KBM-7 (cell line): ENCODE results near the gene ASB16.

ENCODE experiments used
- DNase-seq: peaks from one replicate; pipeline ENCODE4 v3.0.0-alpha.2; 2015
- in situ Hi-C: fragments of 300-500 bp; cut with MboI; formaldehyde crosslinking; loops from 2 replicates; pipeline ENCODE4 v1.14.3; 2020; ENCODE audit warnings: low sequenced_read_pairs, low pct_unique_long_range_greater_than_20kb, mixed read lengths

ASB16 gene

GRCh38 chr17:44184212-44184810 lies 13.8 kb downstream of the ASB16 start:
- in situ Hi-C loops, result no loop called here
- DNase-seq, result no peak

- in situ Hi-C loops, result no loop called here
- peak; percentile 99 for DNase-seq
Observed at GRCh38 chr17:44186307-44187130, 16.0 kb downstream of the ASB16 start, which contains the start of gene TMUB2. Gene TMUB2, plus strand, starts transcription at chr17:44186972. Its CDS starts 737 bp downstream, at chr17:44187709.

- no peak for DNase-seq
- in situ Hi-C loops, result no loop called here
Observed at GRCh38 chr17:44187131-44187899, 16.8 kb downstream of the ASB16 start.

GRCh38 chr17:44188576-44189403 lies 18.3 kb downstream of the ASB16 start:
- DNase-seq, result no peak
- in situ Hi-C loops, result no loop called here

- DNase-seq, result no peak
- in situ Hi-C loops, result no loop called here
Observed at GRCh38 chr17:44190481-44190880, 20.0 kb downstream of the ASB16 start.

- DNase-seq, result no peak
- in situ Hi-C loops, result no loop called here
Observed at GRCh38 chr17:44191369-44191768, 20.9 kb downstream of the ASB16 start.

DNA sequence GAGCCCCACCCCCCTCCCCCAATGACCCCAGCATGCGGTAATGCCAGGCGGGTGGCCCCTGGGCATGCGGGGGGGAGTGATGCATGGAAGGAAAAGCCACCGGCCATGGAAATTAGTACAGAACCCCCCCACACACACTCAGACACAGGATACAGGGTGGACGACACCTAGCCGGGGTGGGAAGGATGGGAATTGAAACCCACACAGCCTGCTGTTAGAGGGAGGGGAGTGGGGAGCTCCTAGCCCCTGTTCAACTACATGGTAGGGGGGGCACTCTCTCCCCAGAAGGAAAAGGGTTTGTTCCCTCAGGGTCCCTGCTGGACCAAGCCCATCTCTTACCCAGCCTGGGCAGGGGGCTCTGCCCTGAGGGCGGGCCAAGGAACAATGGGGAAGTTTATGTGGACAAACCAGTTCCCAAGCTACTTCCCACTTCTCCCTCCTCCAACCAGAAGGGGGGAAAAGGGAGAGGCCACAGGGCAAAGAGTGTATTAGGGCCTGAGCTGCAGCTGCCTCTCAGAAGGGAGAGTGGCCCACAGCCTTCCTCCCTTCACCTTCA lies 21.5 kb downstream of the ASB16 start:
- in situ Hi-C loops, result no loop called here
- no peak for DNase-seq

DNA sequence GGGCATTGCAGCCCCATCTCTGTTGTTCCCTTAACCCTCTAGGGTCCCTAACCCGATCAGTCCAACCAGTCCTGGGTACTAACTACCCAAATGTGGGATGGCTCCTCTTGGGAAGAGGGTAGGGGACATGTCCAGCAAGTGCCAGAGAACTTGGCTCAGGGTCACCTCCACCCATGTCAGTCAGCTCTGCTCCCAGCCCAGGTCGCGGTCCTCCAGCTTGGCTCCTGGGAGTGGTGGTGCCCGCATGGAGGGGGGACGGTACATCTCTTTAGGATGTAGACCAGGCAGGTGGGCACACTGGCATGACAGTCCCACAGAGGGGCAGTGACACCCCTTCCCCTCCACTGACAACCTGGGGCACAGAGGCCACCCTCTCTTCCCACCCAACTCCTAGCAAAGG lies 22.2 kb downstream of the ASB16 start:
- in situ Hi-C loops, result no loop called here
- no peak for DNase-seq

GRCh38 chr17:44193326-44194084 lies 23.0 kb downstream of the ASB16 start:
- in situ Hi-C loops, result no loop called here
- no peak for DNase-seq

- in situ Hi-C loops, result no loop called here
Observed at GRCh38 chr17:44197107-44197506, 26.6 kb downstream of the ASB16 start.

DNA sequence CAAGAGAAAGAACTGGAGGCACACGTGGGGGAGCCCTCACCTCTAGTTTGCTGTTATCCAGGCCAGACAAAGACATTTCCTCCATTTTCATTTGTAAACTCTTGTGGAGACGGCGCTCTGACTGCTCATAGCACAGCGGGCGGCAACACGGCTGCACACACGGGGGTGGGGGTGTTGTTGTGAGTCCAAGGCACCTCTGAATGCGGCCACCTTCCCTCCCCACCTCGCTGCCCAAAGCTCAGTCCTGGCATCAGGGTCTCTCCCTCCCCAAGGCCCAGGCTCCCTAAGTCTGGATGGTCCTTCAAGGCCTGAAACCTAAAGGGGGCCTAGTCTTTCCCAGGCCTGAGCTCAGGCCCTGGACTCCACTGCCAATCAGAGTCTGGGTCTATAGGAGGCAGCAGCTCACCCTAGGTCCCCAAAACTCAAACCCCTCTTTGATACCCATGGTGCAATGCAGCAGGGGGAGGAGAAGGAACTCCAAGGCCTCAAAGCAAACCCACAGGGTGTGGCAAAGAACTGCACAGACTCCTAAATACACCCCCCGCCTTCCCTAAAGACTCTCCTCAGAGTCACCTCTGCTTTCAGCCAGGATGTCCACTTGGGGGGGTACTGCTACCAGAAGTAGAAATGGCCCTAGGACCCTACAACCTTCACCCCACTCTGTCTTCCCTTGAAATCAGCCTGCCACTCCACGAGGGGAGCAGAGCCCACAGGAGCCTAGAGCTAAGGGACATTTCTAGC lies 27.6 kb downstream of the ASB16 start:
- peak; percentile 73 for DNase-seq
- in situ Hi-C loops, result no loop called here

More at GRCh38 chr17:44197107-44197506, 26.6 kb downstream of the ASB16 start:
- no peak for DNase-seq

GRCh38 chr17:44198721-44199552 lies 28.4 kb downstream of the ASB16 start:
- DNase-seq, result peak; percentile 43
- in situ Hi-C loops, result no loop called here

DNA sequence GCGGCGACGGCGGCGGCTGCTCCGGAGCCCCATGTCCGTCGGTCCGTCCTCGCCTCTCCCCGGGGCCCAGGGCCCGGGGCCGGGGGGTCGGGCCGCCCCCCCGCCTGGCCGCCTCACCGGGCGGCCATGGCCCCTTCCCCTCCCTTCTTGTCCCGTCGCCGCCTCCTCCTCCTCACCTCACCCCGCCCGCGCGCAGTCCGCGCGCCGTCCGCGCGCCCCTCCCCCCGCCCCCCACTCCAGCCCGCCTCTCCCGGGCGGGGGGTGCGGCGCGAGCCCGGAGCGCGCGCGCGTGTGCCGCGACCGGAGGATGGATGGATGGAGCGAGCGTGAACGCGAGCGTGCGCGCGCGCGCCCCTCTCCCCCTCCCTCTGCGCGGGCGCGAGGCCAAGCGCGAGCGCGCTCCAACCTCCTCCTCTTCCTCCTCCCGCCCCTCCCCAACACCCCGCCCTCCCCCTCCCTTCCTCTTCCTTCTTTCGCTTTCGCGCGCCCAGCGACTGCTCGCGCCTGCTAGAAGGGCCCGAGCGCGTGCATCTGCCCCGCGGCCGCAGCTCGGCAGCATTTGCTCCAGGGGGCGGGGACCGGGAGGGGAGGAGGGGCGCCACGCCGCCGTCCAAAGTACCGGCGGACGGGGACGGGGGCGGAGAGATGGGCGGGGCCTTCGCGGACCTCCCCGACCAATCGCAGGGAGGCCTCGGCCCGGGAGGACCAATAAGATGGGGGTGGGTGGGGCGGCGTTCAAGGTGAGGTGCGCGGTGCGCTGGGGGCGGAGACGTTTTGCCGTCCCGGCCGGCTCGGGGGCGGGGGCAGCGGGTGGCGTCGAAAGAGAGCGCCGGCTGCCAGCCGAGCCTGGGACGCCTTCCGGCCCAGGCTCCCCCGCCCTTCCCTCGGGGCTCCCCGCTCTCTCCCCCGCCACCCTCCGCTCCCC lies 29.3 kb downstream of the ASB16 start, which contains the start of gene ATXN7L3:
ATXN7L3 (minus strand) TSS at position 332 of the 925 bp plus-strand sequence. CDS start 1,814 bp downstream, outside the sequence.
- DNase-seq, result peak; percentile 93
- in situ Hi-C loops, result no loop called here

GRCh38 chr17:44200478-44201155 lies 30.1 kb downstream of the ASB16 start:
- DNase-seq, result no peak
- in situ Hi-C loops, result no loop called here

DNA sequence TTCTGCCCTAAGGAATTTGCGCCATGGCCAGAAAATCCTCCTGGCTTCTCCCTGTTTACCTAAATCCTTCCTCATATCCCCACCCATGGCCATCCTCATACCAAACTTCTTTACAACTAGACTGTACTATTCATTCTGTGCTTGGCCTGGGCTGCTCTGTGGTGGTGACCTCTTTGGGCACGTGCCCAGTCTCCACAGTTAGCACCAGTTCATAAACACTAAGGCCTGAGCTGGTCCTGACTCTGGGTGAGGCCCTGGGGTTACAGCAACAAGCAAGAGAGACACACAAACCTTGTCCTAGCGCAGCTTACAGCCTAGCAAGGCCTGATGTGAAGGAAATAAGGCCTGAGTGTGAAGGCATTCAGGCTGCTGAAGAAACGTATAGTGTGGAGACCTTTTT lies 32.3 kb downstream of the ASB16 start:
- DNase-seq, result no peak
- in situ Hi-C loops, result no loop called here
